SK-N-SH (cell line): ENCODE data around the gene SLC26A2. TPM values are rescaled to one million over a fixed set of nuclear protein-coding genes. Genes with fewer than 3 reads are reported as not detected.

Experiments used
- CTCF ChIA-PET: fragments of 300-600, 350-600 bp; formaldehyde crosslinking; extraction: SDS; loops from one replicate; lab custom pipeline; 2021; lab: Yijun Ruan, JAX
- POLR2A ChIA-PET: fragments of 350-600 bp; sonication (Branson Sonifier 250); formaldehyde crosslinking; extraction: SDS; loops from one replicate; lab custom pipeline; 2020; ENCODE audit warnings: antibody characterized with exemption, inconsistent platforms; lab: Yijun Ruan, JAX
- DNase-seq: peaks from one replicate; pipeline ENCODE4 v3.0.0; 2012
- H2AFZ ChIP-seq: fragments of 200-600 bp; sonication (generic); 2 replicates; pipeline ENCODE4 v1.8.1; 2016; ENCODE audit warnings: antibody characterized with exemption, mild to moderate bottlenecking, low read depth
- H3F3A ChIP-seq: fragments of 200-600 bp; sonication (generic); replicated peaks from 2 replicates; pipeline ENCODE3; 2016; ENCODE audit warnings: antibody characterized with exemption, mild to moderate bottlenecking; ENCODE audit not compliant: insufficient read depth
- H3K27ac ChIP-seq, 2 experiments: fragments of 200-500 bp in 1 of 2; fragments of 200-600 bp in 1 of 2; sonication (Bioruptor generic) in 1 of 2; sonication (generic), shearing (Covaris generic) in 1 of 2; 2 replicates each; pipeline versions ENCODE4 v1.5.1 to v1.6.1; 2014 to 2016; ENCODE audit warnings: low read depth in 2 of 2, inconsistent platforms in 1 of 2, low read length in 1 of 2, mild to moderate bottlenecking in 1 of 2, mixed read lengths in 1 of 2
- H3K27me3 ChIP-seq: fragments of 200-600 bp; sonication (generic), shearing (Covaris generic); 2 replicates; pipeline ENCODE4 v1.6.1; 2016; ENCODE audit warnings: mixed run types; ENCODE audit not compliant: insufficient read depth
- H3K36me3 ChIP-seq, 2 experiments: fragments of 200-500 bp in 1 of 2; fragments of 200-600 bp in 1 of 2; sonication (Bioruptor generic) in 1 of 2; sonication (generic) in 1 of 2; replicated peaks in 1 of 2; 2 replicates each; pipeline versions ENCODE3 to v1.5.1; 2014 to 2016; ENCODE audit warnings: low read length in 1 of 2, mild to moderate bottlenecking in 1 of 2; ENCODE audit not compliant: insufficient read depth in 2 of 2, control insufficient read depth in 1 of 2
- H3K4me1 ChIP-seq, 2 experiments: fragments of 200-500 bp in 1 of 2; fragments of 200-600 bp in 1 of 2; sonication (Bioruptor generic) in 1 of 2; sonication (generic), shearing (Covaris generic) in 1 of 2; 2 replicates each; pipeline versions ENCODE4 v1.5.1 to v1.6.1; 2014 to 2016; ENCODE audit warnings: low read depth in 1 of 2, low read length in 1 of 2, mixed run types in 1 of 2; ENCODE audit not compliant: insufficient read depth in 2 of 2, control insufficient read depth in 1 of 2
- H3K4me2 ChIP-seq: fragments of 200-600 bp; sonication (generic), shearing (Covaris generic); 2 replicates; pipeline ENCODE4 v1.6.1; 2017; ENCODE audit warnings: mixed run types
- H3K4me3 ChIP-seq, 2 experiments: fragments of 200-500 bp in 1 of 2; fragments of 200-600 bp in 1 of 2; sonication (Bioruptor generic) in 1 of 2; sonication (generic), shearing (Covaris generic) in 1 of 2; 2 replicates each; pipeline versions ENCODE4 v1.5.1 to v1.8.1; 2014 to 2016; ENCODE audit warnings: low read depth in 2 of 2, inconsistent platforms in 1 of 2, low read length in 1 of 2, mild to moderate bottlenecking in 1 of 2, mixed read lengths in 1 of 2, moderate library complexity in 1 of 2
- H3K79me2 ChIP-seq: fragments of 200-600 bp; sonication (generic); 2 replicates; pipeline ENCODE4 v1.8.1; 2017; ENCODE audit warnings: mild to moderate bottlenecking; ENCODE audit not compliant: insufficient read depth
- H3K9ac ChIP-seq: fragments of 200-600 bp; sonication (generic); 2 replicates; pipeline ENCODE4 v1.6.1; 2017; ENCODE audit warnings: mixed run types
- H3K9me2 ChIP-seq: fragments of 200-600 bp; sonication (generic); 2 replicates; pipeline ENCODE4 v1.6.1; 2017; ENCODE audit warnings: mixed run types
- H3K9me3 ChIP-seq: fragments of 200-600 bp; sonication (generic); 2 replicates; pipeline ENCODE4 v1.6.1; 2017; ENCODE audit warnings: mixed run types, mild to moderate bottlenecking, moderate library complexity
- H4K20me1 ChIP-seq: fragments of 200-600 bp; sonication (generic); 2 replicates; pipeline ENCODE4 v1.6.1; 2017; ENCODE audit warnings: mild to moderate bottlenecking, mixed run types; ENCODE audit not compliant: insufficient read depth
- CHD2 ChIP-seq: fragments of 150-350 bp; IDR thresholded peaks from 2 replicates; pipeline ENCODE4 v1.6.1; 2018; ENCODE audit warnings: low read length; ENCODE audit not compliant: partially characterized antibody
- ELF1 ChIP-seq: IDR thresholded peaks from 2 replicates; pipeline ENCODE4 v1.4.0; 2012
- EP300 ChIP-seq, 2 experiments: IDR thresholded peaks; 2 replicates each; pipeline versions ENCODE4 v1.4.0 to v1.6.1; 2012; ENCODE audit warnings: borderline replicate concordance in 1 of 2, low read depth in 1 of 2, low read length in 1 of 2
- IRF3 ChIP-seq: fragments of 150-350 bp; IDR thresholded peaks from 2 replicates; pipeline ENCODE4 v1.6.1; 2016; ENCODE audit warnings: mild to moderate bottlenecking, low read depth, low read length
- JUND ChIP-seq: IDR thresholded peaks from 2 replicates; pipeline ENCODE4 v1.4.0; 2012
- MEF2A ChIP-seq: IDR thresholded peaks from 2 replicates; pipeline ENCODE4 v1.4.0; 2012; ENCODE audit warnings: low read depth, borderline replicate concordance
- MXI1 ChIP-seq: IDR thresholded peaks from 2 replicates; pipeline ENCODE4 v1.6.1; 2012; ENCODE audit warnings: mild to moderate bottlenecking, low read depth, low read length, improper control_type of control experiment
- NFIC ChIP-seq: IDR thresholded peaks from 2 replicates; pipeline ENCODE4 v1.4.0; 2012; ENCODE audit warnings: borderline replicate concordance
- RCOR1 ChIP-seq: fragments of 150-350 bp; IDR thresholded peaks from 2 replicates; pipeline ENCODE4 v1.6.1; 2017; ENCODE audit warnings: antibody characterized with exemption, low read length
- REST ChIP-seq: IDR thresholded peaks from 2 replicates; pipeline ENCODE4 v1.6.1; 2012; ENCODE audit warnings: mild to moderate bottlenecking, low read depth, low read length, moderate library complexity
- RFX5 ChIP-seq: IDR thresholded peaks from 2 replicates; pipeline ENCODE4 v1.6.1; 2012; ENCODE audit warnings: mild to moderate bottlenecking, improper control_type of control experiment, low read length
- TCF12 ChIP-seq: IDR thresholded peaks from 2 replicates; pipeline ENCODE4 v1.4.0; 2012
- WGBS: methylation state at CpG from one replicate; pipeline ENCODE4 v1.1.6; 2017; ENCODE audit warnings: low lambda C conversion rate; 5-methylcytosine and 5-hydroxymethylcytosine counted together
- polyA plus RNA-seq, 3 experiments: library from polyadenylated mRNA; depleted of rRNA; stranded (reverse); fragments of >200 nt; gene quantifications; 2 replicates each; pipeline ENCODE4 v1.2.3, GENCODE V29; 2012

The SLC26A2 gene
- polyA plus RNA-seq, 1 of the 3 experiments (the other 2 are of a cell fraction) = 1.3 TPM

- WGBS = 73% methylated on average over 6 of the region's 6 CpGs
- ChIA-PET POLR2A (no interaction called here), CTCF (interaction anchor here (0.9 to 2.1 kb wide), 4 partner anchors 10 to 89 kb away, joined by 3 to 5 read pairs (median 3); no protein-coding TSS in a partner anchor)
- TF ChIP-seq RFX5 (no peak), IRF3 (no peak), RCOR1 (no peak), MXI1 (no peak), TCF12 (no peak)
- H3K4me1 ChIP-seq = no peaks in the 10 kb centered on the region; a peak in 1 of 4 replicates
- no peak overlapping the region for H2AFZ ChIP-seq
- H3K9ac ChIP-seq = no peak overlapping the region
- no peaks in the 10 kb centered on the region for H3K27me3 ChIP-seq
- no peaks in the 10 kb centered on the region for H3K36me3 ChIP-seq
- no peaks in the 10 kb centered on the region for H4K20me1 ChIP-seq
- H3K4me2 ChIP-seq = no peak overlapping the region
- H3K9me2 ChIP-seq = no peaks in the 10 kb centered on the region
- no peaks in the 10 kb centered on the region for H3K9me3 ChIP-seq
- no peak overlapping the region for H3K4me3 ChIP-seq
- no peak overlapping the region for H3K27ac ChIP-seq
- H3K79me2 ChIP-seq = no peaks in the 10 kb centered on the region
- no peaks in the 10 kb centered on the region for H3F3A ChIP-seq
- DNase-seq = no peak
Measured at GRCh38 chr5:149922950-149923349, 37.6 kb upstream of the SLC26A2 start.

- no peak overlapping the region for H2AFZ ChIP-seq
- ChIA-PET POLR2A (no interaction called here), CTCF (interaction anchor here (0.8 to 2.1 kb wide), 2 partner anchors 9 to 90 kb away, joined by 3 to 5 read pairs; no protein-coding TSS in a partner anchor)
- no peak overlapping the region for H3K4me2 ChIP-seq
- no peak overlapping the region for H3K9ac ChIP-seq
- H3K9me2 ChIP-seq = no peaks in the 10 kb centered on the region
- 79% methylated on average over 5 of the region's 5 CpGs for WGBS
- no peaks in the 10 kb centered on the region for H3K9me3 ChIP-seq
- TF ChIP-seq IRF3 = no peak
- TF ChIP-seq TCF12 = no peak
- TF ChIP-seq NFIC = no peak
- no peak for TF ChIP-seq ELF1
- no peak for TF ChIP-seq REST
- TF ChIP-seq JUND = no peak
- no peak for TF ChIP-seq CHD2
- no peak for TF ChIP-seq EP300 (IDR thresholded peaks at IDR 0.05; ENCODE audit: borderline replicate concordance in 1 of 2, low read depth in 1 of 2, low read length in 1 of 2)
- TF ChIP-seq MEF2A = no peak
- H4K20me1 ChIP-seq = no peaks in the 10 kb centered on the region
- no peaks in the 10 kb centered on the region; a peak in 1 of 4 replicates for H3K4me1 ChIP-seq
- H3K4me3 ChIP-seq = no peak overlapping the region
- no peak for DNase-seq
- H3K79me2 ChIP-seq = no peaks in the 10 kb centered on the region
- no peaks in the 10 kb centered on the region for H3K27me3 ChIP-seq
- H3K36me3 ChIP-seq = no peaks in the 10 kb centered on the region
- no peaks in the 10 kb centered on the region for H3F3A ChIP-seq
- H3K27ac ChIP-seq = no peak overlapping the region
Measured at GRCh38 chr5:149924486-149924885, 36.1 kb upstream of the SLC26A2 start.
